ENCODE measurements around the gene SULT1A4.
"Not testable (repeated sequence)": the region's sequence is repeated elsewhere in the genome, so short reads cannot be mapped to it uniquely, and the experiment has no call there.

The SULT1A4 gene

DNA sequence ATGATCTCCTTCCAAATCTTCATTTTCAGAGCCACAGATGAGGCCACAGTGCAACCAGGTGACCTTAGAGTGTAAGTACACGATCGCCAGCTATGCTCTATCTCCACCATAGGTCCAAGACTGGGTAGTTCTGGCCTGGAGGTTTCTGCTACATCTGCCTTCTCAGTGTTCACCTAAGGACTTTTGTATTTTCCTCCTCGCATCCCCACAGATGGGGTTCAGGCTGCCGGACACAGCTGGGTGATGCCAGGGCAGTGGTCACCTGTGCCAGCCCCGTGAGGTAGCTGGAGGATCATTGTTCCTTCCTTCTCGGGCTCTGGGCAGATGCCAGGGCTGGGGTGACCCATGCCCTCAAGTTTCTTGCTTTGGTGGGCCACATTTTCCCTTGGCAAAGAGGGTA lies 46.6 kb downstream of the SULT1A4 start, which contains the start of gene NPIPB12:
Gene NPIPB12 (minus strand): TSS at position 101 of the 400 bp plus-strand sequence.
- DNase-seq; H3K27me3 Mint-ChIP-seq (ENCODE audit: low read depth, poor library complexity); H3K9me3 Mint-ChIP-seq: not testable (repeated sequence)

More for the DNA sequence above, 46.6 kb downstream of the SULT1A4 start, which contains the start of gene NPIPB12:
- not testable (repeated sequence) for H3K27ac Mint-ChIP-seq; H3K4me3 Mint-ChIP-seq; H3K36me3 Mint-ChIP-seq (ENCODE audit: low read depth); H3K4me1 Mint-ChIP-seq

Data from nephron progenitor cell (in vitro differentiated cells).